Activated naive CD4-positive, alpha-beta T cell treated with Interleukin-2 at 50 U/mL for 16 hours (primary cell): ENCODE data around the gene NBDY.
"Not testable (repeated sequence)": the region's sequence is repeated elsewhere in the genome, so short reads cannot be mapped to it uniquely, and the experiment has no call there.

Experiments used
- DNase-seq: peaks from one replicate; pipeline ENCODE4 v3.0.0-alpha.2; 2020

The NBDY gene

GRCh38 chrX:56729152-56729850, at the start of gene NBDY:
Gene NBDY (plus strand): TSS chrX:56729243. CDS start chrX:56729354, 111 bp downstream.
- DNase-seq = peak; percentile 26

- not testable (repeated sequence) for DNase-seq
Measured at GRCh38 chrX:56704530-56704929, 24.5 kb upstream of the NBDY start.

- no peak for DNase-seq
Measured at GRCh38 chrX:56726605-56727004, 2.4 kb upstream of the NBDY start.

GRCh38 chrX:56727531-56727930, 1.5 kb upstream of the NBDY start:
- DNase-seq = no peak

- no peak for DNase-seq
Measured at GRCh38 chrX:56728321-56728720, 722 bp upstream of the NBDY start.

- peak; percentile 36 for DNase-seq
Measured at GRCh38 chrX:56728752-56729151, 291 bp upstream of the NBDY start.

- peak; percentile 54 for DNase-seq
Measured at GRCh38 chrX:56733459-56734046, 4.5 kb downstream of the NBDY start.

GRCh38 chrX:56736219-56736618, 7.2 kb downstream of the NBDY start:
- DNase-seq = no peak

GRCh38 chrX:56738670-56739069, 9.6 kb downstream of the NBDY start:
- no peak for DNase-seq

GRCh38 chrX:56744996-56745395, 16.0 kb downstream of the NBDY start:
- DNase-seq = no peak

GRCh38 chrX:56746996-56747395, 18.0 kb downstream of the NBDY start:
- DNase-seq = no peak

- no peak for DNase-seq
Measured at GRCh38 chrX:56751071-56751470, 22.0 kb downstream of the NBDY start.

- DNase-seq = no peak
Measured at GRCh38 chrX:56757327-56757726, 28.3 kb downstream of the NBDY start.

GRCh38 chrX:56758456-56758855, 29.4 kb downstream of the NBDY start:
- DNase-seq = no peak

- DNase-seq = no peak
Measured at GRCh38 chrX:56759736-56760409, 30.8 kb downstream of the NBDY start.

- DNase-seq = not testable (repeated sequence)
Measured at GRCh38 chrX:56760410-56761124, 31.5 kb downstream of the NBDY start.

- no peak for DNase-seq
Measured at GRCh38 chrX:56761167-56761566, 32.1 kb downstream of the NBDY start.

- DNase-seq = no peak
Measured at GRCh38 chrX:56762220-56762619, 33.2 kb downstream of the NBDY start.

- no peak for DNase-seq
Measured at GRCh38 chrX:56762707-56763555, 33.9 kb downstream of the NBDY start.

- DNase-seq = peak; percentile 43
Measured at GRCh38 chrX:56763556-56764152, 34.6 kb downstream of the NBDY start.

- DNase-seq = peak; percentile 57
Measured at GRCh38 chrX:56764153-56764974, 35.3 kb downstream of the NBDY start.
